Loucy (cell line): ENCODE data around the gene KCNN2.

Experiments
- H2AFZ ChIP-seq: fragments of 200-600 bp; sonication (generic); 2 replicates; pipeline ENCODE4 v1.6.0; 2016; ENCODE audit warnings: antibody characterized with exemption, mild to moderate bottlenecking, low read length, moderate library complexity
- H3F3A ChIP-seq: fragments of 200-600 bp; 2 replicates; pipeline ENCODE4 v1.6.0; 2016; ENCODE audit warnings: antibody characterized with exemption, low read depth, mild to moderate bottlenecking
- H3K27me3 ChIP-seq: fragments of 200-600 bp; sonication (generic); 2 replicates; pipeline ENCODE4 v1.6.1; 2014; ENCODE audit warnings: low read length, mild to moderate bottlenecking; ENCODE audit not compliant: insufficient read depth, poor library complexity, severe bottlenecking
- H3K36me3 ChIP-seq: fragments of 200-600 bp; sonication (generic); 2 replicates; pipeline ENCODE4 v1.6.1; 2016; ENCODE audit warnings: low read length; ENCODE audit not compliant: insufficient read depth
- H3K4me1 ChIP-seq: fragments of 200-600 bp; sonication (generic); 2 replicates; pipeline ENCODE4 v1.5.1; 2014; ENCODE audit warnings: low read length, mild to moderate bottlenecking; ENCODE audit not compliant: insufficient read depth, poor library complexity, severe bottlenecking
- H3K4me2 ChIP-seq: fragments of 200-600 bp; sonication (generic); 2 replicates; pipeline ENCODE4 v1.6.0; 2014; ENCODE audit warnings: antibody characterized with exemption, low read length, low read depth, mild to moderate bottlenecking; ENCODE audit not compliant: poor library complexity, severe bottlenecking
- H3K4me3 ChIP-seq: fragments of 200-600 bp; sonication (generic); 2 replicates; pipeline ENCODE4 v1.5.1; 2014; ENCODE audit warnings: low read length, mild to moderate bottlenecking, mixed read lengths; ENCODE audit not compliant: poor library complexity, severe bottlenecking
- H3K79me2 ChIP-seq: fragments of 200-600 bp; sonication (generic); 2 replicates; pipeline ENCODE4 v1.6.1; 2014; ENCODE audit warnings: low read length; ENCODE audit not compliant: insufficient read depth
- H3K9ac ChIP-seq: fragments of 200-600 bp; sonication (generic); 2 replicates; pipeline ENCODE4 v1.6.0; 2014; ENCODE audit warnings: mild to moderate bottlenecking, low read depth, low read length, moderate library complexity; ENCODE audit not compliant: poor library complexity, severe bottlenecking
- H3K9me2 ChIP-seq: fragments of 200-600 bp; sonication (generic); replicated peaks from 2 replicates; pipeline ENCODE4 v1.6.1; 2016; ENCODE audit warnings: low read depth, low read length, mixed read lengths
- H3K9me3 ChIP-seq: fragments of 200-600 bp; sonication (generic); 2 replicates; pipeline ENCODE4 v1.6.1; 2014; ENCODE audit warnings: mild to moderate bottlenecking, antibody characterized with exemption, low read length, low read depth; ENCODE audit not compliant: insufficient read depth
- H4K20me1 ChIP-seq: fragments of 200-600 bp; sonication (generic); 2 replicates; pipeline ENCODE4 v1.6.0; 2014; ENCODE audit warnings: antibody characterized with exemption, low read length, mild to moderate bottlenecking; ENCODE audit not compliant: insufficient read depth, poor library complexity, severe bottlenecking
- CTCF ChIP-seq: fragments of 200-600 bp; sonication (generic); conservative IDR thresholded peaks from 2 replicates; pipeline ENCODE4 v1.5.1; 2014; ENCODE audit warnings: mild to moderate bottlenecking, antibody characterized with exemption, low read length
- EZH2phosphoT487 ChIP-seq: fragments of 200-600 bp; IDR thresholded peaks from 2 replicates; pipeline ENCODE4 v1.6.1; 2018; ENCODE audit warnings: antibody characterized with exemption, mild to moderate bottlenecking, moderate library complexity, borderline replicate concordance

The KCNN2 gene

GRCh38 chr5:114327474-114327873 is 34.4 kb upstream of the KCNN2 start:
- Histone ChIP-seq H3F3A (no peaks in the 10 kb centered on the region), H3K4me3 (no peak overlapping the region), H4K20me1 (no peaks in the 10 kb centered on the region), H3K9ac (no peak overlapping the region), H3K9me2 (no peaks in the 10 kb centered on the region), H3K4me2 (no peak overlapping the region), H3K36me3 (no peaks in the 10 kb centered on the region), H3K4me1 (no peaks in the 10 kb centered on the region), H3K79me2 (no peaks in the 10 kb centered on the region), H3K27me3 (no peaks in the 10 kb centered on the region), H3K9me3 (no peaks in the 10 kb centered on the region), H2AFZ (no peak overlapping the region)
- TF ChIP-seq EZH2phosphoT487: no peak
- TF ChIP-seq CTCF: no peak

DNA sequence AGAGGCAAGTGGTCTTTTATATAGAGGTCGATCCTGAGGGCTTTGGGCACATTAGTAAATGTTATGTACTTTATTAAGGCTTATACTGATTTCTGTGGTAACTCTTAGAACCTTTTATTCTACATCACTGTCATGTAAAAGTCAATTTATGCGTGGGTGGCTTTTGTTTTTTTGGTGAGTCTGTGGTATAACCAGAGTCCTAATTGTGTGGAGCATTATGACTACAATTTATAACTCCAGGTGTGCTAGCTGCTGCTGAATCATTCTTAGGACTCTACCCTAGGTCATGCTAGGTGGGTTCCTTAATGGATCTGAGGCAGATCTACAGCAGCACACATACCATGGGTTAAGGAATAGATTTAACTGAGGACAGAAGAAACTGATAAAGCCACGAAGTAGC is 33.9 kb upstream of the KCNN2 start:
- Histone ChIP-seq H2AFZ (no peak overlapping the region), H3K4me3 (no peak overlapping the region), H3K9me3 (no peaks in the 10 kb centered on the region), H3K4me2 (no peak overlapping the region), H3K36me3 (no peaks in the 10 kb centered on the region), H3K4me1 (no peaks in the 10 kb centered on the region), H3K79me2 (no peaks in the 10 kb centered on the region), H3K9ac (no peak overlapping the region), H3F3A (no peaks in the 10 kb centered on the region), H3K9me2 (no peaks in the 10 kb centered on the region), H4K20me1 (no peaks in the 10 kb centered on the region), H3K27me3 (no peaks in the 10 kb centered on the region)
- TF ChIP-seq CTCF: no peak
- TF ChIP-seq EZH2phosphoT487: no peak

DNA sequence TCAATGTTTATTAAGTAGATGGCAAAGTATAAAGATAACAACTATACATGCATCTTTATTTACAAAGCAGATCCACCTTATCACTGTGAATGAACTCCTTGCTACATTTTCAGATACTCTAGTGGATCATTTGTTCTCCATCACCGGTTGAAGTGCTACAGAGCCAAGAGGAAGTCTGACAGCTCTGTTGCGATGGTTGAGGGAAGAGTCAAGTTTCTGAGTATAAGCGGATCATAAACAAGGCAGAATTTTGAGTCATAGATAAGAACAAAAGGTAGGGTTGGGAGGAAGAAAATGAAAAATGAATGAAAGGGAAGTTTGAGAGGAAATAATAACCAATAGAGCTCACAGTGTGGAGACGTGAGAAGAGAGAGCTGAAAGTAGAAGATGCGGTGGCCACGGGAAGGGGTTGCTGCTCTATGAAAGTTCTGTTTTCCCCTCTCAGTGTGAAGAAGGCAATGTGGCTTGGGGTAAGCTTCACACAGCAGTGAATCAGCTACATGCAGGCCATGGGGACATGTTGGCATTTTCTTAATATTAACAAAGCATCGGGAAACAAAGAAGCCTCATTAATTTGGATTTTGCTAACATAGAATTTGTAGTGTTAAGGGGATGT is 30.8 kb upstream of the KCNN2 start:
- Histone ChIP-seq H3K4me3 (no peak overlapping the region), H3K4me1 (no peaks in the 10 kb centered on the region), H3K4me2 (no peak overlapping the region), H3K9me3 (no peaks in the 10 kb centered on the region), H3F3A (no peaks in the 10 kb centered on the region), H3K9ac (no peak overlapping the region), H3K79me2 (no peaks in the 10 kb centered on the region), H2AFZ (no peak overlapping the region), H3K27me3 (no peaks in the 10 kb centered on the region), H4K20me1 (no peaks in the 10 kb centered on the region), H3K36me3 (no peaks in the 10 kb centered on the region), H3K9me2 (no peaks in the 10 kb centered on the region)
- no peak for TF ChIP-seq EZH2phosphoT487
- no peak for TF ChIP-seq CTCF
